Measurements from ENCODE around the gene SART1.
"Not testable (repeated sequence)": the region's sequence is repeated elsewhere in the genome, so short reads cannot be mapped to it uniquely, and the experiment has no call there.

Gene SART1

GRCh38 chr11:66001942-66002647 lies 40.6 kb downstream of the SART1 start, which contains the start of the genes BANF1 and EIF1AD:
Gene BANF1 (plus strand): TSS chr11:66002503. CDS start chr11:66003251, 748 bp downstream.
Gene EIF1AD (minus strand): TSS chr11:66002157. CDS start chr11:66000389, 1,768 bp downstream.
- peak; percentile 91 to 96 for DNase-seq

DNA sequence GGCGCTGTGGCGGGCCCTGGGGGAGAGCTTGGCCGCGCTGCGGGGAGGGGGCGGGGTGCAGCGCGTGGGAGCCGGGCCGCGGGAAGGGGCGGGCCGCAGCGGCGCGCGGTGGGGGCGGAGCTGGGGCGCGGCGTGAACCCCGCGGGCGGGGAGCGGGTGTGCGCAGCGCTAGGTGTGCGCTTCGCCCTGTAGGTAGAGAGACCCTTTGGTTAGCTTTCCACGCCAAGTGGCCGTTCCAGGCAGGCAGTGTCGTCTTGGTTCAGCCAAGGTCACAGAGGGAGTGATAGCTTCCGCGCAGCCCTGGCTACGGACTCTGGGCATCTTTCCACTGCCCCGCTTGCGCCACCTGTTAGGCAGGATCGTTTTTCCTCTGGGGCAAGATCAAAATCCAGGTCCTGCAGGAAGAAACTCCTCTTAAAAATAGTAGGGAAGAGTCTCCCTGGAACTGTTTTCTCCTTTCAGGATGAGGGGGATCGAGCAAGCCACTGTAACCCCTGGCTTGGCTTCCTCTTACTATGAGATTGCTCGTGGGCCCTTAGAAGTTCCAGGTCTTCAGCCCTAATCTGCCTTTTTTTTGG lies 41.2 kb downstream of the SART1 start:
- no peak for DNase-seq

DNA sequence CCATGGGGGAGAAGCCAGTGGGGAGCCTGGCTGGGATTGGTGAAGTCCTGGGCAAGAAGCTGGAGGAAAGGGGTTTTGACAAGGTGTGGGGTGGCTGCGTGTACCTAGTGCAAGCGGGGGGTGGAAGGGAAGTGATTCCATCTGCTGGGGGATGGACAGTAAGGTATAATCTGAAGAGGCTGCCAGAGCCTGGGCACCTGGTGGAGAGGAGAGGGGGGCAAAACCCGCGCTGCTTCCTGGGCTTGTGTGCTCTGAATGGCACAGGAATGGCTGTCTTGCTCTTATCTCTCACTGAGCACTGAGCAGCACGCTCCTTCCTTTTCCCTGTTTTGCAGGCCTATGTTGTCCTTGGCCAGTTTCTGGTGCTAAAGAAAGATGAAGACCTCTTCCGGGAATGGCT lies 41.8 kb downstream of the SART1 start:
- no peak for DNase-seq

DNA sequence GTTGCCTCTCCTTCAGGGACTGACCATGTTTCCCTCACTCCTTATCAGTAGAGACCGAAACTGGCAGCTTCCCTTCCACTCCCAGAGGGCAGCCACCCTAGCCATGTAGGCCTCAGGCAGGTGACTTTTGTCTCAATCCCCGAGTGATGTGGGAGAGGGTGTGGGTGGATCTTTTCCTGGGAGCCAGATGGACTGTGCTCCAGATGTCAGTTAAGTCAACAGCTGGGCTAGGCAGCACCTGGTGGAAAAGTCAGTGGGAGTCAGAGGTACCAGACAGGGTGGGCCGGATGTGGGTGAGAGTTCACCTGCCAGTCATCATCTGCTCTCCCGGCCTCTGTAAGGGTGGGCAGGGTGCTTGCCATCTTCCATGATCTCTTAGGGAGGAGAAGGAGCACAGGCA lies 42.7 kb downstream of the SART1 start:
- DNase-seq, result no peak

- DNase-seq, result no peak
These were observed 44.8 kb downstream of the SART1 start for GRCh38 chr11:66006134-66006890.

DNA sequence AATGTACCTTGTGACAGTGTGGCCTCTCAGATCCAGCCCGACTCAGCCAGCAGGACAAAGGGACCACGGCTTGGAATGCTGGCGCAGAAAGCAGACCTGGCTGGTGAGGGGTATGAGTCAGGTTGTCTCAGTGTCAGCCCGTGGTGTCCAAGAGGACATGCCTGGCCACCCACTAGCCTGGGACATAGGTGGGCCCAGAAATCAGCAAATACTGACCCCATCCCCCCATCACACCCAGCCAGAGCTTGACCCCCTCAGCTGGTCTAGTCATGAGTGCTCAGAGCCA lies 45.3 kb downstream of the SART1 start:
- DNase-seq, result no peak

DNA sequence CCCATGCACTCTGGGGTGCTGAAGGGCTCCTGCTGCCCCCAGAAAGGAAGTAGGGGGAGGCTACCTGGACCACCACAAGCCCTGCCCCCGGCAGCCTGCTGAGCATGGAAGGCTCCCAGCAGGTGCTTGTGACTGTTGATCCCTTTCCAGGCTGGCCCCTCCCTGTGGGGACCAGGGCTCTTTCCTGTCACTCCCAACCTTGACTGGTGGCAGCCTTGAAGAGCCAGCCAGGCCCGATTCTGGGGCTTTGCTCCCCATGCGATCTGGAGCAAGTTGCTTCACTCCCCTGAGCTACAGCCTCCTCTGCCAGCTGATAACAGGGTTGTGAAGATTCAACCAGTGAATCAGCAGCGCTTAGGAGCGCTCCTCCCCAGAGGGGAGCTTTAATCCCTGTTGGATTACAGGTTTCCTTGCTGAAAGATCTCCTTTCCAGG lies 45.7 kb downstream of the SART1 start:
- DNase-seq, result no peak

- no peak for DNase-seq
These were observed 46.5 kb downstream of the SART1 start for GRCh38 chr11:66008095-66008467.

DNA sequence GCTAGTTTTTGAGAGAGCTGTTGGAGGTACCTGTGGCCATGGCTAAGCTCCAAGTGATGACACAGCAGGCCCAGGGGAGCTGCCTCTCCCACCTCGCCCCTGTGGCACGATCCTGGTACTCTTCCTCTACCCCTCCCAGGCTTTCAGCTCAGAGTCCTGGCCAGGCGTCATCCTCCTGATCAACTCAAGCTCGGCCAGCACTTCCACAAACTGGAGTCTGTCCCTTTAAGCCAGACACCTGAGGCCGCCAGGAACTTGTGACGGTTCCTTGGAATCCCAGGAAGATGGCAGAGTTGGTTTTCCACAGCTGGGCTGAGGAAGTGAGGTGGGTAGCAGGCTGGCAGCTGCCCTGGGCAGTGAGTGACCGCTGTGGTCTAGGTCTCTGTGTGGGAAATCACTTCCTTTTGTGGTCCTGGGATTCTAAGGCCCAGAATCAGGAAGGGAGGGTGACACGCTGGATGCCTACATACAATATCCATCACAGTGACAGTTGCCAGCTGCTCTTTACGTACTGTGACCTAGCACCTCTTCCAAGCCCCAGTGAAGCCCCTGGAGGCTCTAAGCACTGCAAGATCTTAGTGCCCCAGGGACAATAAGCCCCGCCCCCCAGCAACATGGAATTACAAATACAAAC lies 47.1 kb downstream of the SART1 start:
- no peak for DNase-seq

DNA sequence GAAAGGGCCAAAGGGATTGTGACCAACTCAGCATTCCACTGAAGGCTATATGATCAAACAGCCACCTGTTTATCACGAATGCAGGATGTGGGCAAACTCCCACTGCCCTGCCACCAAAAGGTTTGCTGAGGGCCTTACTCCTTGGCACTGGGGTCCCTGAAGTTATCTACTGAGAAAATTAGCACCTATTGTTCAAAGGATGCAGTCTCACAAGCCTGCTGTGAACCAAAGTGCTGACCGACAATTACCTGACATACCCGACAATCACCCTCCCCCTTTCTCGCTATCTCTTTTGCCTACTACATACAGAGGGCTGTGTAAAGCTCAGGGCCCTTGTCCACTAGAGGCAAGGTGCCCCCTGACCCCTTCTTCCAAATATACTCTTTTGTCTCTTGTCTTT lies 48.5 kb downstream of the SART1 start:
- DNase-seq, result not testable (repeated sequence)

- no peak for DNase-seq
These were observed 49.8 kb downstream of the SART1 start for GRCh38 chr11:66011239-66011784.

- DNase-seq, result no peak
These were observed 50.3 kb downstream of the SART1 start, which contains the start of gene CST6 for GRCh38 chr11:66011785-66012303. Gene CST6 (plus strand): TSS chr11:66012008. CDS start chr11:66012045, 37 bp downstream.

GRCh38 chr11:66012371-66012945 lies 50.9 kb downstream of the SART1 start:
- DNase-seq, result no peak

GRCh38 chr11:66012946-66013761 lies 51.6 kb downstream of the SART1 start:
- peak in 1 of 2 donors; percentile 42 for DNase-seq

- no peak for DNase-seq
These were observed 52.2 kb downstream of the SART1 start for GRCh38 chr11:66013762-66014100.

DNA sequence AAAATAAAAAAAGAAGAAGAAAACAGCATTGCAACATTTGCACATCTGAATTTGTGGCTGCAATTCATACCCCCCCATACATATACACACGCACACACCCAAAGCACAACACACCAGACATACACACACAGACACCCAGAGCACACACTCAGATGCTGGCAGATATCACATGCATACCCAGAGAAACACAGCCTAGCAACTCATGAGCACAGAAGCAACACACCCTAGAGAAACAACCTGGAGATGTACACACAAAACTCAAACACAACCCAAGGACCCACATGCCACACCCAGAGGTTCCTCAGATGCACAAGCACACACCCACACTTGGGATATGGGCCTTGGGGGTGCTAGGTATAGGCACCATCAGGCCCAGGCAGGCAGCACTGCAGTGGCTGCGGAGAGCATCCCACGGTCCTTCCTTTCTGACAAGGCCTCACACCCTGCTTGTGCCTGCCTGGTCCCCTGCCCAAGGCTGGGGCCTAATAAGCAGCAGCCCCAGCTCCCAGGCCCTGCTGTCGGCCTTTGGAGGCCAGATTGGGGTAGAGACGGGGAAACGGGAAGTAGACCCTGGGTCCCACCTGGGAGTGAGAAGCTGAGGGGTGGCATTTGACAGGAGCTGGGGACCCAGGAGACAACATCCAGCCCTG lies 53.4 kb downstream of the SART1 start:
- no peak for DNase-seq

GRCh38 chr11:66015454-66015881 lies 53.9 kb downstream of the SART1 start:
- DNase-seq, result no peak

DNA sequence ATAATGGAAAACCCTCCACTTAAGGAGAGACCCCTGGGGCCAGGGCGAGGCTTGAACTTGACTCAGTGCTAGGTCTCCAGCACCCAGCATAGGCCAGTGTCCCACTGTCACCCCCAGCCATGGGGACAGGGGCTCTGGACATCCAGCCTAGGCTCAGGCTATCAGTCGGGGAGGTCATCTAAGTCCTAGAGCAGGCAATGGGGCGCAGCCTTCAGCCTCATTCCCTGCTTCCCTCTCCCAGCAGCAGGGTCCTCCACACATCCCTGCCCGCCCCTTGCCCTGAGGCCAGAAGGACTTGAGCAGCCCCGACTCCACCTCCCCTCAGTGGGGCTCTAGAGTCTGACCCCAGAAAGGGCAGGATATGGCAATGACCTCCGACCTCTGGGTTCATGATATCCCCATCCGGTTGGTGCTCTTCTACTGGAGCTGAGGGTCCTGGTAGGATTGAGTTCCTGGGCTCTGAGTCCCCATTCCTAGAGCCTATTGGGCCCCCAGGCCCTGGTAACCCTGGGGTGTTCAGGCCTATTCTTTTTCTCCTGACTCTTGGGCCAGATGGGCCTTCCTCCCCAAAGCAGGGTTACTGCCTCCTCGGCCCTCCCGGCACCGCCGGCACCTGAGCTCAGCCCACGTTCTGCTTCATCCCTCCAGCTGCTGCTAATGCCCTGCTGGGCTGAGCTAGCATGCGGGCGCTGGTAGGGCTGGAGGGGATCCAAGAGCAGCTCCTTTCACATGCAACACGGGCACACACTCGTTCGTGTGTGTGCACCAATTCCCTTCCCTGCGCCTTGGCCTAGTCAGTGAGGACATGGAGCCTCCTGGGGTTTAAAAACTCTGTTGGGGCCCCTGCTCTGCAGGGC lies 54.6 kb downstream of the SART1 start:
- no peak for DNase-seq

- DNase-seq, result no peak
These were observed 55.3 kb downstream of the SART1 start for GRCh38 chr11:66016793-66017177.

DNA sequence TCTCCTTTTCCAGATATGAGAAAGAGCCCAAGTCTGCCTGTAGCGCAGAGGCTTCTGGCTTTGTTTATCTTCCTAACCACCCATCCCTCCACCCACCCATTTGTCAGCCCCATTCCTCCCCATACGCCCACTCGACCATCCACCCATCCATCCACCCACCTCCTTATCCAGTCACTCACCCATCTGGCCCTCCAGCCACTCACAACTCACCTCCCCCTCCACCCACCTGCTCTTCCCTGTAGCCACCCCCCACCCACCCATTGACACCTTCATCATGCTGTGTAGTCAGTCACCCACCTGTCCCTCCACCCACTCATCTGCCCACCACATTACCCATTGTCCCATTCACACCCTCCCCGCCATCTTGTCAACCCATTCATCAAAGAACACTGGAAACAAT lies 55.8 kb downstream of the SART1 start:
- no peak for DNase-seq

All from CD4-positive, alpha-beta T cell treated with Interferon alpha-2 for 1 hour (primary cell).